ENCODE measurements around the gene CGAS.

DNA sequence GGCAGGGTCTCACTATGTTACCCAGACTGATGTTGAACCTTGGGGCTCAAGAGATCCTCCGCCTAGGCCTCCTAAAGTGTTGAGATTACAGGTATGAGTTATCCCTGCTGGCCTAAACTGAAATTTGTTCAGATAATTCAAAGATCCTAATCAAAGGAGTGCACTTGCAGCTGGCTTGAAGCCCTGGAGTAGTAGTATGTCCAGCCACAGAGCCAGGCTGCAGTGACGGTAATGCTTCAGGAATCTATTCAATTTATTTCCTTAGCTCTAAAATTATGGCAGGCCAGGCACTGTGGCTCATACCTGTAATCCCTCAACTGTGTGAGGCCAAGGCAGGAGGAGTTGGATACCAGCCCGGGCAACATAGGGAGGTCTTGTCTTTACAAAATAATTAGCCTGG, 58.8 kb downstream of the CGAS start:
- TF ChIP-seq, protein P1, sequence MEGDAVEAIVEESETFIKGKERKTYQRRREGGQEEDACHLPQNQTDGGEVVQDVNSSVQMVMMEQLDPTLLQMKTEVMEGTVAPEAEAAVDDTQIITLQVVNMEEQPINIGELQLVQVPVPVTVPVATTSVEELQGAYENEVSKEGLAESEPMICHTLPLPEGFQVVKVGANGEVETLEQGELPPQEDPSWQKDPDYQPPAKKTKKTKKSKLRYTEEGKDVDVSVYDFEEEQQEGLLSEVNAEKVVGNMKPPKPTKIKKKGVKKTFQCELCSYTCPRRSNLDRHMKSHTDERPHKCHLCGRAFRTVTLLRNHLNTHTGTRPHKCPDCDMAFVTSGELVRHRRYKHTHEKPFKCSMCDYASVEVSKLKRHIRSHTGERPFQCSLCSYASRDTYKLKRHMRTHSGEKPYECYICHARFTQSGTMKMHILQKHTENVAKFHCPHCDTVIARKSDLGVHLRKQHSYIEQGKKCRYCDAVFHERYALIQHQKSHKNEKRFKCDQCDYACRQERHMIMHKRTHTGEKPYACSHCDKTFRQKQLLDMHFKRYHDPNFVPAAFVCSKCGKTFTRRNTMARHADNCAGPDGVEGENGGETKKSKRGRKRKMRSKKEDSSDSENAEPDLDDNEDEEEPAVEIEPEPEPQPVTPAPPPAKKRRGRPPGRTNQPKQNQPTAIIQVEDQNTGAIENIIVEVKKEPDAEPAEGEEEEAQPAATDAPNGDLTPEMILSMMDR (IDR thresholded peaks at IDR 0.05) = no peak
- no peak for TF ChIP-seq POLR2A (IDR thresholded peaks at IDR 0.05)

Measured in esophagus squamous epithelium (tissue), 4 donors.